ENCODE results near the gene SPDEF. TPM values are rescaled to one million over a fixed set of nuclear protein-coding genes. Genes with fewer than 3 reads are reported as not detected.

Gene SPDEF
- total RNA-seq, 4 donors from 2014 or later = 25.0 to 45.9 (median 32.3) TPM

DNA sequence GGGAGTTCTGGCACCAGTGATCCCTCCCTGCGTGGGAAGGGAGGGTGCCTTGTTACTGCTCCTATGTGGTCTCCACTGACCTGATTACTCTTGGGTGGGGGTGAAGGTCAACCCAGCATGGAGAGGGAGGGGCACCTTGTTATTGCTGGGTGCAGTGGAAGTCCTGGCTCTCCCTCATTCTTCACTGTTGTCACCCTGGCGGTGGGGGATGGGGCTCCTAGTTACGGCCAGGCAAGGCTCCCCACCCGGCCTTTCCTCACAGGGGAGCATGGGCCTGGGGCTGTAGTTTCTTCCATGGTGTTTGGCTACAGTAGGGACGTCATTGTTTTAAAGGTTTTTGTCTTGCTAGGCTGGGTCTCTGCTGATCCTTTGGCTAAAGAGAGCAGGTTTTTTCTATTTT, 49.4 kb downstream of the SPDEF start:
- H3K27ac ChIP-seq = no peak overlapping the region
- H3K4me3 ChIP-seq = no peak overlapping the region
- 64% methylated on average over 5 of the region's 5 CpGs for WGBS
- no peaks in the 10 kb centered on the region for H3K27me3 ChIP-seq
- peak in 1 of 2 donors; percentile 21 for DNase-seq (ENCODE audit: low spot score in 2 of 2)
- H3K36me3 ChIP-seq = no peaks in the 10 kb centered on the region
- no peaks in the 10 kb centered on the region for H3K4me1 ChIP-seq
- H3K9me3 ChIP-seq = no peaks in the 10 kb centered on the region
- TF ChIP-seq EP300 (IDR thresholded peaks at IDR 0.05) = no peak
- TF ChIP-seq POLR2AphosphoS5 (IDR thresholded peaks at IDR 0.05) = no peak
- TF ChIP-seq, protein P1, sequence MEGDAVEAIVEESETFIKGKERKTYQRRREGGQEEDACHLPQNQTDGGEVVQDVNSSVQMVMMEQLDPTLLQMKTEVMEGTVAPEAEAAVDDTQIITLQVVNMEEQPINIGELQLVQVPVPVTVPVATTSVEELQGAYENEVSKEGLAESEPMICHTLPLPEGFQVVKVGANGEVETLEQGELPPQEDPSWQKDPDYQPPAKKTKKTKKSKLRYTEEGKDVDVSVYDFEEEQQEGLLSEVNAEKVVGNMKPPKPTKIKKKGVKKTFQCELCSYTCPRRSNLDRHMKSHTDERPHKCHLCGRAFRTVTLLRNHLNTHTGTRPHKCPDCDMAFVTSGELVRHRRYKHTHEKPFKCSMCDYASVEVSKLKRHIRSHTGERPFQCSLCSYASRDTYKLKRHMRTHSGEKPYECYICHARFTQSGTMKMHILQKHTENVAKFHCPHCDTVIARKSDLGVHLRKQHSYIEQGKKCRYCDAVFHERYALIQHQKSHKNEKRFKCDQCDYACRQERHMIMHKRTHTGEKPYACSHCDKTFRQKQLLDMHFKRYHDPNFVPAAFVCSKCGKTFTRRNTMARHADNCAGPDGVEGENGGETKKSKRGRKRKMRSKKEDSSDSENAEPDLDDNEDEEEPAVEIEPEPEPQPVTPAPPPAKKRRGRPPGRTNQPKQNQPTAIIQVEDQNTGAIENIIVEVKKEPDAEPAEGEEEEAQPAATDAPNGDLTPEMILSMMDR (IDR thresholded peaks at IDR 0.05) = no peak
- no peak for TF ChIP-seq POLR2A (IDR thresholded peaks at IDR 0.05)

GRCh38 chr6:34497411-34497810, 58.7 kb downstream of the SPDEF start:
- Histone ChIP-seq H3K9me3 (peaks cover 4% of the 10 kb centered on the region), H3K27ac (no peak overlapping the region), H3K27me3 (no peaks in the 10 kb centered on the region), H3K4me3 (no peak overlapping the region), H3K4me1 (no peaks in the 10 kb centered on the region), H3K36me3 (no peaks in the 10 kb centered on the region)
- DNase-seq (ENCODE audit: low spot score in 2 of 2) = peak in 1 of 2 donors; percentile 29
- TF ChIP-seq, protein P1 (IDR thresholded peaks at IDR 0.05) = no peak
- TF ChIP-seq EP300 (IDR thresholded peaks at IDR 0.05) (no peak), POLR2A (IDR thresholded peaks at IDR 0.05) (no peak), POLR2AphosphoS5 (IDR thresholded peaks at IDR 0.05) (no peak)
- WGBS = 60% methylated on average over 8 of the region's 10 CpGs

DNA sequence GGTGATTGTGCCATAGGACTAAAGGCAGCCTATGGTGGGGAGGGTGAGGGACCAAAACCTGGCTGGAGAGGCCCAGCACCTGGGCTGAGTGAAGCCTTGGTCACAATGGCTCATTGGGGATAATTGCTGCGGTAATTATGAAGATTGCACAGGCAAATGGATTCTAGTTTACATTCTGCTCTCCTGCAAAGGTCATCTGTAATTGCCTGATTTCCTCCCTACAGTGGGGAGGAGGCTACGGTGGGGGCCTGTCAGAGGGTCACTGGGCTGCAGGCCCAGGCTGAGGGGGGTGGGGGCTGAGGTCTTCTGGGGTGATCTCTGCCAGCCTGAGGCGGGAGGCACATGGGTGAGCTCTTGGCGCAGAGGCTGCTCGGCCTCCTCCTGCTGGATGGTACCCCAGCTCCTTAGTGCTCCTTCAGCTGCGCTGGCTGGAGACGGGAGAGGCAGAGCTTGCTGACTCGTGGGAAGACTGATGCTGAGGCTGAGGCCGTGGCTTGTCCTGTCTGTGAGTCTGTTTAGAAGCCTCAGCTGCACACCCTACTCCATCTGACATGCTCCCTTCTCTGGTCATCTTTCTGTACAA, 59.9 kb downstream of the SPDEF start:
- Histone ChIP-seq H3K36me3 (no peaks in the 10 kb centered on the region), H3K27me3 (no peaks in the 10 kb centered on the region), H3K4me3 (no peak overlapping the region), H3K27ac (no peak overlapping the region), H3K4me1 (no peaks in the 10 kb centered on the region), H3K9me3 (peaks cover 2% of the 10 kb centered on the region)
- WGBS = 54% methylated on average over 2 of the region's 9 CpGs
- no peak for TF ChIP-seq POLR2A (IDR thresholded peaks at IDR 0.05)
- TF ChIP-seq, protein P1 (IDR thresholded peaks at IDR 0.05) = no peak
- no peak for TF ChIP-seq POLR2AphosphoS5 (IDR thresholded peaks at IDR 0.05)
- no peak for TF ChIP-seq EP300 (IDR thresholded peaks at IDR 0.05)
- DNase-seq (ENCODE audit: low spot score in 2 of 2) = no peak

- Histone ChIP-seq H3K4me1 (peaks cover 3% of the 10 kb centered on the region), H3K4me3 (no peak overlapping the region), H3K27ac (no peak overlapping the region), H3K9me3 (no peaks in the 10 kb centered on the region), H3K27me3 (no peaks in the 10 kb centered on the region), H3K36me3 (no peaks in the 10 kb centered on the region)
- no peak for DNase-seq (ENCODE audit: low spot score in 2 of 2)
- WGBS = 96% methylated on average over 3 of the region's 3 CpGs
- TF ChIP-seq EP300 (IDR thresholded peaks at IDR 0.05) (no peak), POLR2A (IDR thresholded peaks at IDR 0.05) (no peak), POLR2AphosphoS5 (IDR thresholded peaks at IDR 0.05) (no peak)
- TF ChIP-seq, protein P1 (IDR thresholded peaks at IDR 0.05) = no peak
These were observed 61.2 kb downstream of the SPDEF start for GRCh38 chr6:34494973-34495372.

- H3K27me3 ChIP-seq = no peaks in the 10 kb centered on the region
- H3K9me3 ChIP-seq = no peaks in the 10 kb centered on the region
- no peak overlapping the region for H3K4me3 ChIP-seq
- TF ChIP-seq POLR2AphosphoS5 (IDR thresholded peaks at IDR 0.05) = no peak
- TF ChIP-seq, protein P1 (IDR thresholded peaks at IDR 0.05) = no peak
- no peak for TF ChIP-seq POLR2A (IDR thresholded peaks at IDR 0.05)
- TF ChIP-seq EP300 (IDR thresholded peaks at IDR 0.05) = no peak
- no peak for DNase-seq (ENCODE audit: low spot score in 2 of 2)
- H3K4me1 ChIP-seq = peaks cover 3% of the 10 kb centered on the region
- WGBS = 67% methylated on average over 4 of the region's 4 CpGs
- H3K27ac ChIP-seq = no peak overlapping the region
- no peaks in the 10 kb centered on the region for H3K36me3 ChIP-seq
These were observed 62.8 kb downstream of the SPDEF start for GRCh38 chr6:34493344-34493743.

Measured in suprapubic skin (tissue), 4 donors.